Mucosa of stomach (tissue), 1 donor: ENCODE measurements around the gene CD2.

Experiments used
- H3K27me3 ChIP-seq: one replicate; pipeline ENCODE4 v1.7.0; 2013; ENCODE audit warnings: mild to moderate bottlenecking, low read length; ENCODE audit not compliant: control insufficient read depth, insufficient read depth
- H3K36me3 ChIP-seq: one replicate; pipeline ENCODE4 v1.7.0; 2013; ENCODE audit warnings: low read length; ENCODE audit not compliant: control insufficient read depth, insufficient read depth
- H3K4me1 ChIP-seq: one replicate; pipeline ENCODE4 v1.7.0; 2013; ENCODE audit warnings: mild to moderate bottlenecking, low read length; ENCODE audit not compliant: control insufficient read depth, insufficient read depth
- H3K4me3 ChIP-seq: one replicate; pipeline ENCODE4 v1.7.0; 2013; ENCODE audit warnings: low read length
- H3K9ac ChIP-seq: one replicate; pipeline ENCODE4 v1.7.0; 2013; ENCODE audit warnings: mild to moderate bottlenecking, low read length, moderate library complexity
- H3K9me3 ChIP-seq: one replicate; pipeline ENCODE4 v1.7.0; 2013; ENCODE audit warnings: mild to moderate bottlenecking, low read length, moderate library complexity; ENCODE audit not compliant: control insufficient read depth
- donor health status: Pancreatic carcinoma.

The CD2 gene

DNA sequence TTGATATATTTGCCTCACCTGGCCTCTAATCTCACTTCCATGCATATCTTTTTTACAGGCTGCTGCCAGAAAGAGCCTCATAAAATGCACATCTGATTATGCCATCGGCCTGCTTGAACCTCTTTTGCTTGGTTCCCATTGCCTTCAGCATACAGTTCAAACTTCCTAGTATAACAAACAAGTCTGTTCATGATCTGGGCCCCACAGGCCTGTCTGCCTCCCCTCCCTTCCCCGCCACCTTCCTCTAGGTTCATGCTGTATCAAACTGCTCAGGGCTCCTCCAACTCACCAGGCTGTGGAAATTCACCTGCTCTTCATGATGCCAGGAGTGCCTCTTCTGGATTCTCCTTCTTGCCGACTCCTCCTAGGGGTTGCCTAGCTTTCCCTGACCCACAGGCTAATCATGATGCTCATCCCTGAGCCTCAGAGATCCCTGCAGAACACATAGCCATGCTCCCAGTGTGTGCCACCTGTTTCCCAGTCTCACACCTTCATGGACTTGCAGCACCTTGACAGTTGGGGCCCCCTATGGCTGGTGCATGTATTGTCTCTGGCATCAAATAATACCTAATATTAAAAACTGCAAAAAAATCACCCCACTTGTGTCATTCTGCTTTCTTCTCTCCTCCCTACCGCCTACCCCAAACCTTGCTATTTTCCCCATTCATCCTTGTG, 33.7 kb upstream of the CD2 start:
- Histone ChIP-seq H3K4me3 (no peak overlapping the region), H3K36me3 (no peaks in the 10 kb centered on the region), H3K9me3 (no peaks in the 10 kb centered on the region), H3K4me1 (peaks cover 5% of the 10 kb centered on the region), H3K9ac (no peak overlapping the region), H3K27me3 (no peaks in the 10 kb centered on the region)

DNA sequence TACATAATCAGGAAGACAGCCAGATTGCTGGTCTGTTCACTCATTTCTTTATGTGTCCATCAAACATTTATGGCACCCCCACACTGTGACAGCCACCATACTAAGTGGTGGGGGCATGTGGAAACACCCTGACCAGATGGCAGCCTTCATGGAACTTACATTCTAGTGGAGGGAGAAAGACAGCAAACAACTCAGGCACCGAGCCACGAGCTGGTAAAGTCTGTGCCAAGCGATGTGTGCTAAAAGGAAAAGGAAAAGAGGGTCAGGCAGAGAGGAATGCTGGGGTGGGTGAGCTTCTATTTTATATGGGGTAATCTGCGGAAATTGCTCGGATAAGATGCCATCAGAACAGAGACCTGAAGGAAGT, 33.2 kb upstream of the CD2 start:
- Histone ChIP-seq H3K27me3 (no peaks in the 10 kb centered on the region), H3K36me3 (no peaks in the 10 kb centered on the region), H3K4me3 (no peak overlapping the region), H3K4me1 (peaks cover 5% of the 10 kb centered on the region), H3K9ac (no peak overlapping the region), H3K9me3 (no peaks in the 10 kb centered on the region)

- H3K27me3 ChIP-seq: no peaks in the 10 kb centered on the region
- H3K9me3 ChIP-seq: no peaks in the 10 kb centered on the region
- H3K36me3 ChIP-seq: no peaks in the 10 kb centered on the region
- H3K4me1 ChIP-seq: peaks cover 5% of the 10 kb centered on the region
- no peak overlapping the region for H3K4me3 ChIP-seq
- H3K9ac ChIP-seq: no peak overlapping the region
Measured at GRCh38 chr1:116721451-116722007, 32.7 kb upstream of the CD2 start.

GRCh38 chr1:116722016-116722838, 32.0 kb upstream of the CD2 start:
- peaks cover 5% of the 10 kb centered on the region for H3K4me1 ChIP-seq
- no peaks in the 10 kb centered on the region for H3K27me3 ChIP-seq
- H3K9me3 ChIP-seq: no peaks in the 10 kb centered on the region
- no peak overlapping the region for H3K4me3 ChIP-seq
- H3K36me3 ChIP-seq: no peaks in the 10 kb centered on the region
- no peak overlapping the region for H3K9ac ChIP-seq

DNA sequence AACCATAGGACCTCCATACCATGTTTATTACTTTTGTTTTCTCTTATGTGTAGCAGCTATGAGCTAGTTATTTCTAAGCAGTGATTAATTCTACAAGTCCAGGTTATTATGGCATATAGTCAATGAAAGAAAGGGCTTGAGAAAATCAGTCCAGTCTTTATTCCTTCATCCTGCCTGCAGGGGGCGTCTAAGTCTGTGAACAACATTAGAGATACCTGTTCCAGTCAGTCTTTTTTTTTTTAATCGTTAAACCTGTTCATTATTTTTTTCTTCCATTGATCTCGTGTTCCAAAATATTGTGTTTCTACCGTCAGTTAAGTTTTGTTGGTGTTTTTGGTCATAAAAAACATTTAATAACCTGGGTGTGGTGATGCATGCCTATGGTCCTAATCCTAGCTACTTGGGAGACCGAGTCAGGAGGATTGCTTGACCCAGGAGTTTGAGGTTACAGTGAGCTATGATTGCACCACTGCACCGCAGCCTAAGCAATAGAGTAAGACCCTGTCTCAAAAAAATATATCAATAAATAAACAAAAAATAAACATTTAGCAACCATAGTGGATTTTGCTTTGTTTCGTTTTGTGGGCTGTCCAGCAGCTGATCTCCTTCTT, 29.4 kb upstream of the CD2 start:
- H3K9me3 ChIP-seq: no peaks in the 10 kb centered on the region
- no peaks in the 10 kb centered on the region for H3K36me3 ChIP-seq
- no peak overlapping the region for H3K9ac ChIP-seq
- no peak overlapping the region for H3K4me3 ChIP-seq
- H3K27me3 ChIP-seq: no peaks in the 10 kb centered on the region
- H3K4me1 ChIP-seq: peaks cover 5% of the 10 kb centered on the region

- H3K27me3 ChIP-seq: no peaks in the 10 kb centered on the region
- H3K9ac ChIP-seq: no peak overlapping the region
- H3K4me3 ChIP-seq: no peak overlapping the region
- H3K9me3 ChIP-seq: no peaks in the 10 kb centered on the region
- no peaks in the 10 kb centered on the region for H3K36me3 ChIP-seq
- peaks cover 5% of the 10 kb centered on the region for H3K4me1 ChIP-seq
Measured at GRCh38 chr1:116725798-116726197, 28.4 kb upstream of the CD2 start.

DNA sequence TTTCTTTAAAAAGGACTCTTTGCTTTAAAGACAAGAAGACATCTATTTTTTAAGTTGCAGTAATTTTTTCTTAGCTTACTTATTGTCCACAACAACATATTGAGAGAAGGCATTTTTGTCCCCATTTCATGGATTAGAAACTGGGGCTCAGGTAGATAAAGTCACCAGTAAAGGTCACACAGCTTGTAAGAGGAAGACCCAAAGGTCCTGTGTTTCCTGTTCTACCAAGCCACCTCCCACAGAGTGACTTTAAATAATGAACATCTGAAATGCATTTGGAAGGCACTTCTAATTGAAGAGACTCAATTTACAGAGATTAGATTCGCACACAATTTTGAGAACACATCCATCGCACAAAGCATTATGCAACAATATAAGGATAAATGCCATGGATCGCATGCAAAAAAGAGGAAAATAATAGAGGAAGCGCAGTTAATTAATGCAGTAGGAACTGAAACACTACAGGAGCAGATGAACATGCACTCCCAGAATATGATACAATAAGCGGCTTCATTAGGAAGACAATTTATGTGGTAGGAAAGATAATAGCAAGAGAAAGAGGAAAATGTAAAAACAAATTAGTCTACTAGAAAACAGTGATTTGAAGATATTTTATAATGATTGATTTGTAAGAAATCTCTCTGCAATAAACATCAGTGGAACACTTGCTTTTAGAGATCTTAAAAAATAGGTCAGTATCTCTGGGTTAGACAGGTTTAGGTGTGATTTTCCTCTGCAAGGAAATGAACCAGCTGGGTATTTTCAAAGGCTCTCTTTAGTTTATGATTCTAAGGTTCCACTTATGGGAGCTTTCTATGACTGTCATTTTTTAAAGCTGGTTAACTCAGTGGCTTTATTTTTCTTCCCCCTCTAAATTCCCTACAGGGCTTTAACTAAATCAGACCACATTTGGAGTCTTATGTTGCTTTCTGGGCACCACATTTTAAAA, 27.1 kb upstream of the CD2 start:
- no peak overlapping the region for H3K4me3 ChIP-seq
- no peak overlapping the region for H3K9ac ChIP-seq
- H3K36me3 ChIP-seq: no peaks in the 10 kb centered on the region
- H3K9me3 ChIP-seq: no peaks in the 10 kb centered on the region
- H3K4me1 ChIP-seq: peaks cover 5% of the 10 kb centered on the region
- H3K27me3 ChIP-seq: no peaks in the 10 kb centered on the region

DNA sequence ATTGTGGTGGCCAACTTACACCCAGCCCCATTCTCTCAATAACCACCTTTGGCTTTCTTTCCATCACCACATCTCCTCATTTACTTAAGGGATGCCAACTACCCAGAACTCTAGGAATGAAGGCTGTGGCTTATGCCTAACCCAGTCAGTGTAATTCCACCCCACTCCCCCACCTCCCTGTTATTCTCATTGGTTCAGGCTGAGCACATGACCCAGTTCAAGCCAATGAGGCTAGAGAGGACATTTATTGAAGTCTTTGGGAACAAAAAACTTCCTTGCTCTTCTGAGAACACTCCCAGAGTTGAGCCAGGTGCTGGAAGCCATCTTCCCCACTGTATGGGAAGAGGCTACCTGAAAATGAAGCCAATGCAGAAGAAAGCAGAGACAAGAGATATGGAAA, 22.8 kb upstream of the CD2 start:
- Histone ChIP-seq H3K9ac (no peak overlapping the region), H3K9me3 (no peaks in the 10 kb centered on the region), H3K4me3 (no peak overlapping the region), H3K27me3 (no peaks in the 10 kb centered on the region), H3K36me3 (no peaks in the 10 kb centered on the region), H3K4me1 (no peaks in the 10 kb centered on the region)

DNA sequence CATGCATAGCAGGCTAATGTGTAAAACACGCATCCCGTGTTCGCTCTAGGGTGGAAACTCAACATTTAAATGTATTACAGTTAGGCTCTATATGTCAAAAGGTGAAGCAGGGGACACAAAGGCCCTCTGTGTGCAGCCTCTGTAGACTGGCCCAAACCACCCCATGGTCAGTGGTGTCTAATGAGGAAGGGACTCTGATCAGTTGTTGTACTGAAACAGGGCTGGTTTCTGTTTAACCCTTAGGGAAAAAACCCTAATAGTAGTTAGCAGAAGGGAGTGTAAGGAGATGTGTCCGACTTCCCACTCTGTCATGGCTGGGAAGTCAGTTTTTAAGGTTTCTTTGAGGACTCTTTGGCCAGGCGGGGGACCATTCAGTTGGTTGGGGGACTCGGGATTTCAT, 21.5 kb upstream of the CD2 start:
- Histone ChIP-seq H3K27me3 (no peaks in the 10 kb centered on the region), H3K4me3 (no peak overlapping the region), H3K9me3 (no peaks in the 10 kb centered on the region), H3K4me1 (no peaks in the 10 kb centered on the region), H3K36me3 (no peaks in the 10 kb centered on the region), H3K9ac (no peak overlapping the region)

DNA sequence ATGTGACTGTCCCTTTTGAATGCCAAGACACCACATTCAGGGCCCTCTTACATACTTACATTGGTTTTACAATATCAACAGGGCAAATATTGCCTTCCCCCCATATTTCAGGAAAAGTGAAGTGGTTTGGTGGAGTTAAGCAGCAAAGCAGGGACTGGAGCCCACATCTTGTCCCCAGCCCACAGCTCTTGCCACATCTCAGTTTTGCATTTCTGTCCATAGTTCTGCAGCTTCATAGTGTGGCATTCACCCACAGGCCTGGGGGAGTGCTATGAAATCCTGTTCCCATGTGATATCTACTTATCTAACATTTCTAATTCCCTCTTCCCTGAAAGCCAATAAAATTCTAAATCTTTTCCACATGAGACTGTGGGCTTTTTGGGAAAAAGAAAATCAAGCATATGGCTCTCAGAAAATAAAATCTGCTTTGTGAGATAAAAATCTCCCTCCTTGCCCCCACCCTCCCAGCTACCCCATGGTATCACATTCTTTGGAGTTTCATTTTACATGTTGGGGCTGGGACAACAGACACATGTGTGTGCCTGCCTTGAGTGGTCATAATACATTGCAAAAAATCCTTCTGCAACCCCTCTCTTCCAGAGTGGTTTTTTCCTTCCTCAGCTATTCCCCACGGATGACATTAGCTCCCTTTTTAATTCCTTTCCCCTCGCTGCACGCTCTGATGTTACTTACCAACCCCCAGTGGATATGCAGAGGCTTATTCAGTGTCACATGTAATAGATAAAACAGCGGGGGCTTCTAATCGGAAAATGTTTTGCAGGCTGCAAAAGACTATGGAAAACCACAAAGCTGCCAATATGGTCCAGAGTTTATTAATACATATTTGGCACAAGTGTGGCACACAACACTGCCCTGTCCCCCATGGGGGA, 20.5 kb upstream of the CD2 start:
- Histone ChIP-seq H3K4me1 (no peaks in the 10 kb centered on the region), H3K9ac (no peak overlapping the region), H3K9me3 (no peaks in the 10 kb centered on the region), H3K4me3 (no peak overlapping the region), H3K27me3 (no peaks in the 10 kb centered on the region), H3K36me3 (no peaks in the 10 kb centered on the region)

DNA sequence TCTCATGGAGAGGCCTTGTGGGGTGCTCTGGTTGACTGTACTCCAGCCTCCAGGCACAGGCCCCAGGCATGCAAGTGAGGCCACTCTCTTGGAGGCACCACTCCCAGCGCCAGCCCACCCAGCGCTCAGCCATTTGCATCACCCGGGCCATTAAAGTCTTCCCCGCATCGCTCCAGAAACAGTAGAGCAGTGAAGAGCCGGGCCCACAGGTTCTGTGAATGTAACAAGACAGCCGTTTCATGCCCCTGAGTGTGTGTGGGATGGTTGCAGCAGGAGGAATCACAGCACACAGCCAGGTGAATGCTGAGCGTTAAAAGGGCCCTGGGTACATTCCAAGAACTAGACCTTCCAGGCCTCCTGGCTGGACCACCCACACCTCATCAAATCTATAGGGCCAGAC, 19.0 kb upstream of the CD2 start:
- H3K4me1 ChIP-seq: no peaks in the 10 kb centered on the region
- H3K27me3 ChIP-seq: no peaks in the 10 kb centered on the region
- no peak overlapping the region for H3K4me3 ChIP-seq
- no peak overlapping the region for H3K9ac ChIP-seq
- no peaks in the 10 kb centered on the region for H3K36me3 ChIP-seq
- H3K9me3 ChIP-seq: no peaks in the 10 kb centered on the region
